Calu3 (cell line): ENCODE results near the gene LYSMD2. TPM values are rescaled to one million over a fixed set of nuclear protein-coding genes. Genes with fewer than 3 reads are reported as not detected.

Experiments used
- BruUV-seq: library from RNA; stranded (reverse); fragments of 400-500 nt; replicated peaks from 2 replicates; lab custom pipeline; 2021; lab: Mats Ljungman, UMichigan
- CTCF ChIA-PET: fragments of 300-600 bp; sonication (Branson Sonifier 250); formaldehyde crosslinking; loops from one replicate; lab custom pipeline; 2022; ENCODE audit warnings: antibody characterized with exemption; lab: Charles Lee
- DNase-seq: peaks from one replicate; pipeline ENCODE4 v3.0.0; 2022
- H3K27ac Mint-ChIP-seq: one replicate; pipeline ENCODE4 v1.8.0; 2022; ENCODE audit warnings: mixed read lengths; ENCODE audit not compliant: unreplicated experiment
- H3K27me3 Mint-ChIP-seq: one replicate; pipeline ENCODE4 v1.8.0; 2022; ENCODE audit warnings: mixed read lengths; ENCODE audit not compliant: unreplicated experiment
- H3K36me3 Mint-ChIP-seq: one replicate; pipeline ENCODE4 v1.8.0; 2022; ENCODE audit warnings: mild to moderate bottlenecking, moderate library complexity, mixed read lengths; ENCODE audit not compliant: insufficient read depth, unreplicated experiment
- H3K4me1 Mint-ChIP-seq: one replicate; pipeline ENCODE4 v1.8.0; 2022; ENCODE audit warnings: mild to moderate bottlenecking, low read depth, mixed read lengths; ENCODE audit not compliant: unreplicated experiment
- H3K4me3 Mint-ChIP-seq: one replicate; pipeline ENCODE4 v1.8.0; 2022; ENCODE audit warnings: mild to moderate bottlenecking, low read depth, moderate library complexity, mixed read lengths; ENCODE audit not compliant: unreplicated experiment
- H3K9me3 Mint-ChIP-seq: one replicate; pipeline ENCODE4 v1.8.0; 2022; ENCODE audit warnings: low read depth, mixed read lengths; ENCODE audit not compliant: unreplicated experiment
- CTCF ChIP-seq: fragments of 200-600 bp; IDR thresholded peaks from one replicate; pipeline ENCODE4 v1.8.0; 2022; ENCODE audit warnings: antibody characterized with exemption; ENCODE audit not compliant: unreplicated experiment
- intact Hi-C: fragments of 100-400 bp; cut with micrococcal nuclease; formaldehyde crosslinking; loops from one replicate; pipeline ENCODE4 v1.10.0; 2022; ENCODE audit not compliant: unreplicated experiment
- total RNA-seq: library from RNA; stranded (reverse); gene quantifications from 2 replicates; pipeline ENCODE4 v1.2.3, GENCODE V29; 2022

LYSMD2 gene
- total RNA-seq, 1 experiment from 2014 or later, result 14.3 TPM

- Mint-ChIP-seq H3K9me3 (no peaks in the 10 kb centered on the region), H3K36me3 (no peaks in the 10 kb centered on the region), H3K27ac (no peak overlapping the region), H3K4me3 (no peak overlapping the region), H3K27me3 (peaks cover 44% of the 10 kb centered on the region), H3K4me1 (no peaks in the 10 kb centered on the region)
- no TSS peak for BruUV-seq
- CTCF ChIA-PET, result no interaction called here
- TF ChIP-seq CTCF, result no peak
- DNase-seq, result no peak
- intact Hi-C loops, result no loop called here
Measured at GRCh38 chr15:51766341-51766740, 28.9 kb upstream of the LYSMD2 start.

DNA sequence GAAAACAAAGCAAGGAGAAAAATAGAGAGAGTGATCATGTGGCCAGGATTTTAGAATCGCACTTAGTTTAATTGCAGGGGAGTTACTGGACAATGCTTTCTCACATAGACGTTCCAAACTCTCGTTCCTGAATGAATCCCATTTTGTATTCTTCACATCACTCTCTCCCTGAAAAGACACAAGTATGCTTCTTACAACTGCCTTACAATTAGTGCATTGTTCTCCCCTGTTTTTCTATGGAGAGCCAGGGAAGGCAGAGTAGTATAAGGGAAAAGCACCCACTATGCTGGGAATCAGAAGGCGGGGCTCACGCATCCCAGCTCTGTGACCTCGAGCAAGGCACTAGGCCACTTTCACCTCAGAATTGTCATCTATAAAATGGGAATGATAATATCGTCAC lies 28.3 kb upstream of the LYSMD2 start:
- H3K36me3 Mint-ChIP-seq, result no peaks in the 10 kb centered on the region
- H3K4me3 Mint-ChIP-seq, result no peak overlapping the region
- no peak for DNase-seq
- no peaks in the 10 kb centered on the region for H3K9me3 Mint-ChIP-seq
- no peak for TF ChIP-seq CTCF
- H3K4me1 Mint-ChIP-seq, result no peaks in the 10 kb centered on the region
- H3K27ac Mint-ChIP-seq, result no peak overlapping the region
- CTCF ChIA-PET, result no interaction called here
- peaks cover 44% of the 10 kb centered on the region for H3K27me3 Mint-ChIP-seq
- intact Hi-C loops, result no loop called here
- no TSS peak for BruUV-seq

DNA sequence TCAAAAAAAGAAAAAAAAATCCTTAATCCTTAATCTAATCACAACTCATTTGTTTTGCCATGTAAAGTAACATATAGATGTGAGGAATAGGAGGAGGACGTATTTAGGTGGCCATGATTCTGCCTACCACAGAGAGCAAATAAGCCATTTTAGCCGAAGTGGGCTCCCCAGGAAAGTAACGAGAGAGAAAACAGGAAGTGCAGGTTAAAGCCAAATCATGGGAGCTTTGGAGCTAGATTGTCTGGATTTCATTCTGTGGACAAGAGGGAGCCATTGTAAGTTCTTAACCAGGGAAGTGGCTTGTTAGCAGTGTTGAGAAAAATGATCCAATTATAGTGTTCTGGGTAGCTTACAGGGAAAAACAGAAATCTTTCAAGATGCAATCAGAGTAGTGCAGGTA lies 23.4 kb upstream of the LYSMD2 start:
- CTCF ChIA-PET, result no interaction called here
- no peak for DNase-seq
- intact Hi-C loops, result no loop called here
- no peaks in the 10 kb centered on the region for H3K36me3 Mint-ChIP-seq
- H3K9me3 Mint-ChIP-seq, result no peaks in the 10 kb centered on the region
- TF ChIP-seq CTCF, result no peak
- no peak overlapping the region for H3K27ac Mint-ChIP-seq
- no peaks in the 10 kb centered on the region for H3K4me1 Mint-ChIP-seq
- no peak overlapping the region for H3K4me3 Mint-ChIP-seq
- no TSS peak for BruUV-seq
- peaks cover 67% of the 10 kb centered on the region for H3K27me3 Mint-ChIP-seq

DNA sequence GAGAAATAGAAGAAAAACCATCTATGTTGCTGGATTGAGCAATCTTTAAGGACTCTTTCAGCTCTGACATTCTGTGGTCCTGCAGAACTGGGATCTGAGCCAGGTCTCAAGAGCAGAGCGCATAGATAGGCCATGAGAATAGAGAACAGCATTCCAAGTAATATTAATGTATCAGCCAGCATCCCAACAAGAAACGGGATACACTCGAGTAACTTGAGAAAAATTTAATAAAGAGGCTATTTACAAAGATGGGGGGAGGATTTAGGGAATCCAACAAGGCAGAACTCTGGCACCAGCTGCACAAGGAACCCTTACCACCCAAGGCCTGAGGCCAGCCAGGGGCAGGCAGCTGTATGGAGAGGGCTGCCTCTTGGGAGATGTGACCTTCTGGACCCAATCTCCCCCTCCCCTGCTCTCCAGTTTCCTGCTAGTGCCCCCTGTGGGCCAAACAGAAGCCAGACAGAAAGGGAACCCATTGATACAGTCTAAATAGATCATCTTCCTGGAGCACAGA lies 22.2 kb upstream of the LYSMD2 start:
- Mint-ChIP-seq H3K27me3 (peaks cover 67% of the 10 kb centered on the region), H3K4me1 (no peaks in the 10 kb centered on the region), H3K27ac (no peak overlapping the region), H3K9me3 (no peaks in the 10 kb centered on the region), H3K4me3 (no peak overlapping the region), H3K36me3 (no peaks in the 10 kb centered on the region)
- BruUV-seq, result no TSS peak
- no peak for DNase-seq
- CTCF ChIA-PET, result no interaction called here
- intact Hi-C loops, result no loop called here
- no peak for TF ChIP-seq CTCF
